ENCODE measurements around the gene ZNF648.

ZNF648 gene

DNA sequence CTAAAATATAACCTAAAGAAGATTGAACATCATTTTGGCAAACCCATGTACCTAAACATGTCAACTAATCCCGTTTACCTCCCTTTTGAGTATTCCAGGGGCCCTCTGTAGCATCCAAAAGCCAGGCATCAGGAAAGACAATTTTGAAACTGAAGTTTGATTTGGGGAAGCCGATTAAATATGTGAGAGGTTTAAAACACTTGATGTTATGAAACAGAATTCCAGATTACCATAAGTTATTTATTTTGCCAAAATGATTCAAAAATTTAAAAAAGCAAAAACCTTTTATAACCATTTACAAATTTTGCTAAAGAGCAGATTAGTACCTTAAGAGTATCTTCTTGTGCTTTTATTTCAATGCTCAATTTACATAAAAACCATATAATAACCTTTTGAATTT lies 23.3 kb downstream of the ZNF648 start:
- Histone ChIP-seq H3K79me2 (ENCODE audit: insufficient read depth, low read depth) (no peaks in the 10 kb centered on the region), H3K27ac (no peak overlapping the region), H4K20me1 (ENCODE audit: insufficient read depth) (no peaks in the 10 kb centered on the region), H3K9ac (no peak overlapping the region), H3K4me3 (IDR thresholded peaks at IDR 0.05; ENCODE audit: insufficient read depth, low read depth, low read length) (no peak overlapping the region), H3K27me3 (ENCODE audit: insufficient read depth, low read depth) (no peaks in the 10 kb centered on the region), H2AFZ (ENCODE audit: low read depth) (no peak overlapping the region), H3K4me1 (ENCODE audit: low read depth, poor library complexity, severe bottlenecking) (no peaks in the 10 kb centered on the region), H3K36me3 (ENCODE audit: insufficient read depth) (no peaks in the 10 kb centered on the region), H3K4me2 (no peak overlapping the region)
- TF ChIP-seq, protein P1, sequence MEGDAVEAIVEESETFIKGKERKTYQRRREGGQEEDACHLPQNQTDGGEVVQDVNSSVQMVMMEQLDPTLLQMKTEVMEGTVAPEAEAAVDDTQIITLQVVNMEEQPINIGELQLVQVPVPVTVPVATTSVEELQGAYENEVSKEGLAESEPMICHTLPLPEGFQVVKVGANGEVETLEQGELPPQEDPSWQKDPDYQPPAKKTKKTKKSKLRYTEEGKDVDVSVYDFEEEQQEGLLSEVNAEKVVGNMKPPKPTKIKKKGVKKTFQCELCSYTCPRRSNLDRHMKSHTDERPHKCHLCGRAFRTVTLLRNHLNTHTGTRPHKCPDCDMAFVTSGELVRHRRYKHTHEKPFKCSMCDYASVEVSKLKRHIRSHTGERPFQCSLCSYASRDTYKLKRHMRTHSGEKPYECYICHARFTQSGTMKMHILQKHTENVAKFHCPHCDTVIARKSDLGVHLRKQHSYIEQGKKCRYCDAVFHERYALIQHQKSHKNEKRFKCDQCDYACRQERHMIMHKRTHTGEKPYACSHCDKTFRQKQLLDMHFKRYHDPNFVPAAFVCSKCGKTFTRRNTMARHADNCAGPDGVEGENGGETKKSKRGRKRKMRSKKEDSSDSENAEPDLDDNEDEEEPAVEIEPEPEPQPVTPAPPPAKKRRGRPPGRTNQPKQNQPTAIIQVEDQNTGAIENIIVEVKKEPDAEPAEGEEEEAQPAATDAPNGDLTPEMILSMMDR (conservative IDR thresholded peaks at IDR 0.05; ENCODE audit: low read depth, low read length): no peak

DNA sequence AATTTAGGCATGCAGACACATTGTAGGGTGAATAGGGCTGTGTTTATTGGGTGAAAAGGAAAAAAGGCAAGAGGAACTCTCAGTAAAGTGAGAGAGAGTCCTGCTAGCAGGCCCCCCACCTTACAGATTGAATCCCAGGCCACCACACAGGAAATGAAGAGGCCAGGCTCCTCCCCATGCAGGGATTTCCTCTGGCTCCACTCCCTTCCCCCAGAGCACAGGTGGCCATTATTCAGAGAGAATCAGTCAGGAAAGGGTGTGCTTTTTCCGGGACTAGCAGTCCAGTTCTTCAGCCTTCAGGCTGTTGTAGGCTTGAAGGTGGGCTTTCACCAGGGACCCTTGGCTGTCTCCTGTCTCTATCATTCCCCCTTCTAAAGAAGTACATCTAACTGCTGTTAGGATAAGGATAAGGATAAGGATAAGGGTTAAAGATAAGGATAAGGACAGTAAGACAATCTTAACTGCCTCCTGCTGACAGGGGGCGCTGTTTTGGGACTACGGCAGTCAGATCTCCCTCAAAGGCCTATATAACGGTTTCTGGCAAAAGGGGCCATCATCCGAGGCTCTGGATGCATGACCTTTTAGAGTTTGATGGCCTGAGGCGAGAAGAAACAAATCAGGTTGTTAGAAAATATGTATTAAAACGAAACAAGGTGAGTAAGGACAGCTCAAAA lies 26.3 kb downstream of the ZNF648 start:
- H3K4me1 ChIP-seq (ENCODE audit: low read depth, poor library complexity, severe bottlenecking): peaks cover 6% of the 10 kb centered on the region
- H3K4me2 ChIP-seq: no peak overlapping the region
- no peaks in the 10 kb centered on the region for H3K27me3 ChIP-seq (ENCODE audit: insufficient read depth, low read depth)
- H3K36me3 ChIP-seq (ENCODE audit: insufficient read depth): no peaks in the 10 kb centered on the region
- H3K9ac ChIP-seq: no peak overlapping the region
- H3K79me2 ChIP-seq (ENCODE audit: insufficient read depth, low read depth): no peaks in the 10 kb centered on the region
- H4K20me1 ChIP-seq (ENCODE audit: insufficient read depth): no peaks in the 10 kb centered on the region
- no peak overlapping the region for H3K27ac ChIP-seq
- H2AFZ ChIP-seq (ENCODE audit: low read depth): no peak overlapping the region
- TF ChIP-seq, protein P1 (conservative IDR thresholded peaks at IDR 0.05; ENCODE audit: low read depth, low read length): peak; percentile 74
- H3K4me3 ChIP-seq (IDR thresholded peaks at IDR 0.05; ENCODE audit: insufficient read depth, low read depth, low read length): no peak overlapping the region

DNA sequence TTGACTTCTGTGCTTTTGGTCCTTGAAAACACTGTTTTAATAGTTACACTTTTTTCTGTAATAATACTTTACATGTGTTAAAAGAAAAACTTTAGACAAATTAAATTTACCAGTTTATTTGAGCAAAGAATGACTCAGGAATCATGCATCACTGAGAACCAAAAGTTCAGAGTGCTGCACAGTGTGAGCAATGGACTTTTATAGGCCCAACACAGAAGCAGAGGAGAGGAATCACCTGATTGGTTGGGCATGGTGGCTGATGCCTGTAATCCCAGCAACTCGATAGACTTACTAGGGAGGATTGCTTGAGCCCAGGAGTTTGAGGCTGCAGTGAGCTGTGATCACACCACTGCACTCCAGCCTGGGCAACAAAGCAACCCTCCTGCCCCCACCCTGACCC lies 29.3 kb downstream of the ZNF648 start:
- TF ChIP-seq, protein P1 (conservative IDR thresholded peaks at IDR 0.05; ENCODE audit: low read depth, low read length): no peak

DNA sequence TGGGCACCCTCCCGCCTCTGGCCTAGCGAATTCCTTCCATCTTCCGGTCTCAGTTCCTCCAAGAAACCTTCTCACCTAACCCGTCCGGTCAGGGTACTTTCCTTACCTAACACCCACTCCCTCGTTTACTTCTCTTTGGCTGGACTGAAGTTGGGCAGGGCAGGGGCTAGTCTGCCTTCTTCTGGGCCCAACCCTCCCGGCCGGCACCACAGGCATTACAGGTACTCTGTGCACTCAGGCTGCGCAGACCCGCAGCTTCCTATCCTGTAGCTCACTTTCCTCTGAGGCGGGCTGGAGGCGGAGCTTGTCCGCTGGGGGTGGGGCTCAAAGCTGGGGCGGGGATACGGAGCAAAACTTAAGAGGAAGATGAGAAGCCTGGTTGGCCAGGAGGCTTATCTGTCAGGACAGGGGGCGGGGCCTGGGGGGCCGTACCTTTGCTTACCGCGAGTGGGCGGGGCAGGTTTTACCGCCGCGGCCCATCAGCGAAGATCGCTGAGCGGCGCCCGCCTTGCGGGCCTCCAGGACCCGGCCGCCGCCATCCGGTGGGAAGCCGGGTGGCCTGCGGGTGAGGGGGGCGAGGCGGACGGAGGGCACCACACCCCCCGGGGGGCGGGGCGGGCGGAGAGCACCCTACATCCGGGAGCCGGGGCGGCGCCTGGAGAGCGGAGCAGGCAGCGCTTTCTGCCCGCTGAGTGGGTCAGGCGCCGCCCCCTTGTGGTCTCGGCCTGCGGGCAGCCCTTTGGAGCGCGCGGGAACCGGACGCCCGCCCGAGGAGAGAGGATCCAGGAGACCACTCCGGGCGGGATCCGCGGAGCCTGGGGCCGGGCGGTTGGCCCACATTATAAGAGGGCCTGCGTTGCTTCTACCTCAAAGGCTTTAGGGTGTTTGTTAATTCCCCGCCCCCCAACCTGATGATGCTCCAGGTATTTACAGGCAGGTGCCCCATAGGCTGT lies 31.9 kb downstream of the ZNF648 start:
- peak overlapping the region; percentile 90 for H3K4me3 ChIP-seq (IDR thresholded peaks at IDR 0.05; ENCODE audit: insufficient read depth, low read depth, low read length)
- peak overlapping the region; percentile 53 for H3K27ac ChIP-seq
- TF ChIP-seq, protein P1 (conservative IDR thresholded peaks at IDR 0.05; ENCODE audit: low read depth, low read length): peak; percentile 61
- peak overlapping the region; percentile 93 for H3K4me2 ChIP-seq
- peak overlapping the region; percentile 50; the same call in 1 of the 2 replicates for H3K9ac ChIP-seq
- H3K79me2 ChIP-seq (ENCODE audit: insufficient read depth, low read depth): no peaks in the 10 kb centered on the region
- H4K20me1 ChIP-seq (ENCODE audit: insufficient read depth): no peaks in the 10 kb centered on the region
- H2AFZ ChIP-seq (ENCODE audit: low read depth): peak overlapping the region; percentile 98
- H3K4me1 ChIP-seq (ENCODE audit: low read depth, poor library complexity, severe bottlenecking): peaks cover 13% of the 10 kb centered on the region
- no peaks in the 10 kb centered on the region for H3K27me3 ChIP-seq (ENCODE audit: insufficient read depth, low read depth)
- H3K36me3 ChIP-seq (ENCODE audit: insufficient read depth): no peaks in the 10 kb centered on the region

More for the DNA sequence above, 29.3 kb downstream of the ZNF648 start:
- Histone ChIP-seq H3K27ac (no peak overlapping the region), H3K4me2 (no peak overlapping the region), H3K9ac (no peak overlapping the region), H3K36me3 (ENCODE audit: insufficient read depth) (no peaks in the 10 kb centered on the region), H3K79me2 (ENCODE audit: insufficient read depth, low read depth) (no peaks in the 10 kb centered on the region), H2AFZ (ENCODE audit: low read depth) (no peak overlapping the region), H3K4me1 (ENCODE audit: low read depth, poor library complexity, severe bottlenecking) (peaks cover 13% of the 10 kb centered on the region), H3K4me3 (IDR thresholded peaks at IDR 0.05; ENCODE audit: insufficient read depth, low read depth, low read length) (no peak overlapping the region), H3K27me3 (ENCODE audit: insufficient read depth, low read depth) (no peaks in the 10 kb centered on the region), H4K20me1 (ENCODE audit: insufficient read depth) (no peaks in the 10 kb centered on the region)
